Loucy (cell line): ENCODE data around the gene CYB5B.

Experiments used
- H2AFZ ChIP-seq: fragments of 200-600 bp; sonication (generic); 2 replicates; pipeline ENCODE4 v1.6.0; 2016; ENCODE audit warnings: antibody characterized with exemption, mild to moderate bottlenecking, low read length, moderate library complexity
- H3F3A ChIP-seq: fragments of 200-600 bp; 2 replicates; pipeline ENCODE4 v1.6.0; 2016; ENCODE audit warnings: antibody characterized with exemption, low read depth, mild to moderate bottlenecking
- H3K27me3 ChIP-seq: fragments of 200-600 bp; sonication (generic); 2 replicates; pipeline ENCODE4 v1.6.1; 2014; ENCODE audit warnings: low read length, mild to moderate bottlenecking; ENCODE audit not compliant: insufficient read depth, poor library complexity, severe bottlenecking
- H3K36me3 ChIP-seq: fragments of 200-600 bp; sonication (generic); 2 replicates; pipeline ENCODE4 v1.6.1; 2016; ENCODE audit warnings: low read length; ENCODE audit not compliant: insufficient read depth
- H3K4me1 ChIP-seq: fragments of 200-600 bp; sonication (generic); 2 replicates; pipeline ENCODE4 v1.5.1; 2014; ENCODE audit warnings: low read length, mild to moderate bottlenecking; ENCODE audit not compliant: insufficient read depth, poor library complexity, severe bottlenecking
- H3K4me2 ChIP-seq: fragments of 200-600 bp; sonication (generic); 2 replicates; pipeline ENCODE4 v1.6.0; 2014; ENCODE audit warnings: antibody characterized with exemption, low read length, low read depth, mild to moderate bottlenecking; ENCODE audit not compliant: poor library complexity, severe bottlenecking
- H3K4me3 ChIP-seq: fragments of 200-600 bp; sonication (generic); 2 replicates; pipeline ENCODE4 v1.5.1; 2014; ENCODE audit warnings: low read length, mild to moderate bottlenecking, mixed read lengths; ENCODE audit not compliant: poor library complexity, severe bottlenecking
- H3K79me2 ChIP-seq: fragments of 200-600 bp; sonication (generic); 2 replicates; pipeline ENCODE4 v1.6.1; 2014; ENCODE audit warnings: low read length; ENCODE audit not compliant: insufficient read depth
- H3K9ac ChIP-seq: fragments of 200-600 bp; sonication (generic); 2 replicates; pipeline ENCODE4 v1.6.0; 2014; ENCODE audit warnings: mild to moderate bottlenecking, low read depth, low read length, moderate library complexity; ENCODE audit not compliant: poor library complexity, severe bottlenecking
- H3K9me2 ChIP-seq: fragments of 200-600 bp; sonication (generic); replicated peaks from 2 replicates; pipeline ENCODE4 v1.6.1; 2016; ENCODE audit warnings: low read depth, low read length, mixed read lengths
- H3K9me3 ChIP-seq: fragments of 200-600 bp; sonication (generic); 2 replicates; pipeline ENCODE4 v1.6.1; 2014; ENCODE audit warnings: mild to moderate bottlenecking, antibody characterized with exemption, low read length, low read depth; ENCODE audit not compliant: insufficient read depth
- H4K20me1 ChIP-seq: fragments of 200-600 bp; sonication (generic); 2 replicates; pipeline ENCODE4 v1.6.0; 2014; ENCODE audit warnings: antibody characterized with exemption, low read length, mild to moderate bottlenecking; ENCODE audit not compliant: insufficient read depth, poor library complexity, severe bottlenecking
- EZH2phosphoT487 ChIP-seq: fragments of 200-600 bp; IDR thresholded peaks from 2 replicates; pipeline ENCODE4 v1.6.1; 2018; ENCODE audit warnings: antibody characterized with exemption, mild to moderate bottlenecking, moderate library complexity, borderline replicate concordance
- TF ChIP-seq, protein P1 (sequence below): fragments of 200-600 bp; sonication (generic); conservative IDR thresholded peaks from 2 replicates; pipeline ENCODE4 v1.5.1; 2014; ENCODE audit warnings: mild to moderate bottlenecking, antibody characterized with exemption, low read length

CYB5B gene

DNA sequence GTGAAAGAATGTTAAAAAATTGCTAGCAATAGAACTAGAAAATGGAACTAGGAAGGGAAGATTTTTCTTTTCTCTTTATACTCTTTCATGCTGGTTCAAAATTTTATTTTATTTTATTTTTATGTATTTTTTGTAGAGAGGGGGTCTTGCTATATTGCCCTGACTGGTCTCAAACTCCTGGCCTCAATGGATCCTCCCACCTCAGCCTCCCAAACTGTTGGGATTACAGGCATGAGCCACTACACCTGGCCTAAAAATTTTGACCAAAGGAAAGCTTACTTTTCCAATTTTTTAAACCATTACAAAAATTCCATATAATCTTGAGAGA lies 28.6 kb upstream of the CYB5B start:
- no peaks in the 10 kb centered on the region for H3K9me2 ChIP-seq
- no peaks in the 10 kb centered on the region for H3K9me3 ChIP-seq
- peaks cover 3% of the 10 kb centered on the region; the same call in 1 of the 2 replicates for H3F3A ChIP-seq
- H3K4me2 ChIP-seq: peak overlapping the region; percentile 62
- H3K27me3 ChIP-seq: no peaks in the 10 kb centered on the region
- H3K9ac ChIP-seq: peak overlapping the region; percentile 29
- TF ChIP-seq, protein P1, sequence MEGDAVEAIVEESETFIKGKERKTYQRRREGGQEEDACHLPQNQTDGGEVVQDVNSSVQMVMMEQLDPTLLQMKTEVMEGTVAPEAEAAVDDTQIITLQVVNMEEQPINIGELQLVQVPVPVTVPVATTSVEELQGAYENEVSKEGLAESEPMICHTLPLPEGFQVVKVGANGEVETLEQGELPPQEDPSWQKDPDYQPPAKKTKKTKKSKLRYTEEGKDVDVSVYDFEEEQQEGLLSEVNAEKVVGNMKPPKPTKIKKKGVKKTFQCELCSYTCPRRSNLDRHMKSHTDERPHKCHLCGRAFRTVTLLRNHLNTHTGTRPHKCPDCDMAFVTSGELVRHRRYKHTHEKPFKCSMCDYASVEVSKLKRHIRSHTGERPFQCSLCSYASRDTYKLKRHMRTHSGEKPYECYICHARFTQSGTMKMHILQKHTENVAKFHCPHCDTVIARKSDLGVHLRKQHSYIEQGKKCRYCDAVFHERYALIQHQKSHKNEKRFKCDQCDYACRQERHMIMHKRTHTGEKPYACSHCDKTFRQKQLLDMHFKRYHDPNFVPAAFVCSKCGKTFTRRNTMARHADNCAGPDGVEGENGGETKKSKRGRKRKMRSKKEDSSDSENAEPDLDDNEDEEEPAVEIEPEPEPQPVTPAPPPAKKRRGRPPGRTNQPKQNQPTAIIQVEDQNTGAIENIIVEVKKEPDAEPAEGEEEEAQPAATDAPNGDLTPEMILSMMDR: 0 out of 2 replicates have a peak, but pooled peaks have one; percentile 75
- no peak for TF ChIP-seq EZH2phosphoT487
- no peak overlapping the region for H2AFZ ChIP-seq
- H3K79me2 ChIP-seq: no peaks in the 10 kb centered on the region
- no peak overlapping the region for H3K4me3 ChIP-seq
- peaks cover 6% of the 10 kb centered on the region for H3K4me1 ChIP-seq
- no peaks in the 10 kb centered on the region for H3K36me3 ChIP-seq
- H4K20me1 ChIP-seq: no peaks in the 10 kb centered on the region

DNA sequence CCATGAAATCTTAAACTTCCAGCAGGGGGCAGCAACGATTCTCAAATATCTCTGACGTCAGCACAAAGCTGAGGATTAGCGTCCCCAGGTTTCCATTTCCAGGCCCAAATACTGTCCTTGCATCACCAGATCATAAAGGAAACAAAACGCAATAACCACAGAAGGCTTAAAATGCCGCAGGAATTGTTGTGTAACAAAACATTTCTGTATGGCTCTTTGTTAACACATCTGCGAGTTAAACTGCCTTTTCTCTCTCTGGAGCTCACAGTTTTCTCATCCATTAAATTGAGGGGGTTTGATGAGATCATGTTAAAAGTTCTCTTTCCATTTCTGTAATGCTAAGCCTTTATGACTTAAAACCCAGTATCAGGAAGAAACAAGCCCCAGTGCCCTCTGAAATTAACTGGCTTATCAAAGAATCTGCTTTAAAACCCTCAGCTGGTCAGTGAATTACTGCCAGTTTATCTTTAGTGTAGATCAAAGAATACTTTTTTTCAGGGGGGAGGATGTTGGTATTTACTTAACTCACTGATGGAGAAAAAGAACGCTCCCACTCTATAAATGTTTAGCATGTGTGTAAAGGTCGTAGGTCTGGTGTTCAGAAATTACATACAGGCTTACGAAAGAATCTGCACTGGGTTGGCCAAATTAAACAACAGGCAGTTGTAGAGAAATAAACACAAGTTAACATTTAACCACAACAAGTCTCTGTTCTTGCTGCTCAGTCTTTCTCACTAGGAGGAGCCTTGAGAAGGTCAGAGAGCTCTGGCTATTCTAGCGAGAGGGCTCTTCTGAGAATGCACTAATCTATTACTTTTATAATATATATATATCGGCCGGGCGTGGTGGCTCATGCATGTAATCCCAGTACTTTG lies 28.0 kb upstream of the CYB5B start:
- no peaks in the 10 kb centered on the region for H4K20me1 ChIP-seq
- TF ChIP-seq EZH2phosphoT487: no peak
- TF ChIP-seq, protein P1: peak; percentile 3
- peak overlapping the region; percentile 62 for H3K4me2 ChIP-seq
- no peaks in the 10 kb centered on the region for H3K36me3 ChIP-seq
- peak overlapping the region; percentile 29 for H3K9ac ChIP-seq
- H2AFZ ChIP-seq: peak overlapping the region; percentile 93
- H3K4me1 ChIP-seq: peaks cover 6% of the 10 kb centered on the region
- H3K4me3 ChIP-seq: peak overlapping the region; percentile 39
- H3K79me2 ChIP-seq: no peaks in the 10 kb centered on the region
- no peaks in the 10 kb centered on the region for H3K27me3 ChIP-seq
- H3K9me3 ChIP-seq: no peaks in the 10 kb centered on the region
- peaks cover 3% of the 10 kb centered on the region; the same call in 1 of the 2 replicates for H3F3A ChIP-seq
- H3K9me2 ChIP-seq: no peaks in the 10 kb centered on the region

DNA sequence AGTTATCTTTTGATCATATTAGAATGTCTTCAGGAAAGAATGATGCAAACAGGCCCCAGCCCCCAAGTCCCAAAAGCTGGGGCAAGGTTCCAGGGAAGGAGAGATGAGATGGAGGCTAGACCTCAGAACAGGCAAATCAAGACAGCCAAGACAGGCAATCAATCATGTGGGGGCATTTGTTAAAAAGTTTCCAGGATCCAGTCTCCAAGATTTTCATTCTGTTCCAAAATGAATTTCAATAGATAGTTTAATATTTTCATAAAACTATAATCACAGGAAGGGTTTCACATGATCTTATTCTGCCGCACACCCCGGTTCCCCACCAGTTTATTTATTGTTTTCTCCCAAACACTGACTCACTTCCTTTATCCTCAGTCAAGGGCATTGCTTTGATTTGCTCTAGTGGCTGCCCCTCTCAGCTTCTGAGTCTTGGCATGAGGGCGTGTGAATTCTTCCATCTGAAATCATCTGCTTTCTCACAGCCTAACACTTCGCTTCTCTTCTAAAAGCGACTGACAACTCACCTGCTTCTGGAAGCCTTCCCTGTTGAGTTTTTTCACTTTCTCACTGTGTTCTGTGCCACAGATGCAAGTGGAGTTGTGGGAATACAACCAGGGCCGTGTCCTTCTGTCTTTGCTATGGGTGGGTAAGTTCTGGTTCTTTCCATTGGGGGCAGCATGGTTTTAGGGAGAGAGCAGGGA lies 26.4 kb upstream of the CYB5B start:
- H3K4me1 ChIP-seq: peaks cover 15% of the 10 kb centered on the region

More for the DNA sequence above, 26.4 kb upstream of the CYB5B start:
- Histone ChIP-seq H3K4me2 (no peak overlapping the region), H4K20me1 (no peaks in the 10 kb centered on the region), H2AFZ (no peak overlapping the region), H3K79me2 (no peaks in the 10 kb centered on the region), H3K9me2 (no peaks in the 10 kb centered on the region), H3K4me3 (no peak overlapping the region), H3K36me3 (no peaks in the 10 kb centered on the region), H3K27me3 (no peaks in the 10 kb centered on the region), H3K9me3 (no peaks in the 10 kb centered on the region), H3K9ac (no peak overlapping the region), H3F3A (peaks cover 3% of the 10 kb centered on the region; the same call in 1 of the 2 replicates)
- TF ChIP-seq, protein P1: peak; percentile 58
- TF ChIP-seq EZH2phosphoT487: no peak
